K562 (cell line): ENCODE results near the gene LYSMD1. TPM values are rescaled to one million over a fixed set of nuclear protein-coding genes. Genes with fewer than 3 reads are reported as not detected.

Experiments used
- ATAC-seq: fragments of 200-7000 bp; cut with Tn5 transposase; 3 replicates; pipeline ENCODE4 v1.9.1; 2020; ENCODE audit warnings: moderate library complexity
- Bru-seq: library from RNA; stranded (reverse); fragments of 400-500 nt; gene quantifications from one replicate; lab custom pipeline; 2021; lab: Mats Ljungman, UMichigan
- BruChase-seq, 2 experiments: library from RNA; stranded (reverse); fragments of 400-500 nt; gene quantifications; one replicate each; lab custom pipeline; 2021; lab: Mats Ljungman, UMichigan
- BruUV-seq: library from RNA; stranded (reverse); fragments of 400-500 nt; replicated peaks from 2 replicates; lab custom pipeline; 2021; lab: Mats Ljungman, UMichigan
- CTCF ChIA-PET: fragments of 300-600 bp; formaldehyde crosslinking; extraction: SDS; loops from one replicate; lab custom pipeline; 2021; ENCODE audit warnings: low intra/inter-chr PET ratio; lab: Yijun Ruan, JAX
- POLR2A ChIA-PET: fragments of 300-600, 350-650 bp; sonication (Branson Sonifier 250); formaldehyde crosslinking; extraction: SDS; loops from one replicate; lab custom pipeline; 2021; ENCODE audit warnings: antibody characterized with exemption, inconsistent platforms; lab: Yijun Ruan, JAX
- DNase-seq, 4 experiments: peaks; one replicate each; pipeline versions ENCODE4 v3.0.0 to v3.0.0-alpha.2; 2011 to 2018; ENCODE audit warnings: low spot score in 3 of 4, mixed read lengths in 3 of 4; ENCODE audit errors: extremely low read depth in 1 of 4
- FAIRE-seq: peaks from 2 replicates; lab custom pipeline; 2011; peaks lifted over from hg19 to GRCh38; lab: Jason Lieb, UNC
- H2AFZ ChIP-seq: 2 replicates; pipeline ENCODE4 v1.6.0; 2011; ENCODE audit warnings: low read depth, low read length, control low read depth, inconsistent platforms
- H3K27ac ChIP-seq: fragments of 200-600 bp; 3 replicates; pipeline ENCODE4 v1.8.0; 2011; ENCODE audit warnings: low read depth, mild to moderate bottlenecking, control low read depth, inconsistent platforms, low read length, moderate library complexity, mixed read lengths; ENCODE audit errors: extremely low read depth
- H3K27me3 ChIP-seq, 2 experiments: fragments of 300-600 bp in 1 of 2; 2 replicates in 1 of 2; 3 replicates in 1 of 2; pipeline versions ENCODE4 v1.6.0 to v1.8.0; 2011; ENCODE audit warnings: inconsistent platforms in 2 of 2, low read length in 2 of 2, mild to moderate bottlenecking in 1 of 2, mixed read lengths in 1 of 2, moderate library complexity in 1 of 2; ENCODE audit not compliant: control insufficient read depth in 2 of 2, insufficient read depth in 2 of 2
- H3K36me3 ChIP-seq: fragments of 300-600 bp; 3 replicates; pipeline ENCODE4 v1.8.0; 2011; ENCODE audit warnings: mild to moderate bottlenecking, low read length, inconsistent platforms; ENCODE audit not compliant: control insufficient read depth, insufficient read depth
- H3K4me1 ChIP-seq, 2 experiments: fragments of 200-600 bp in 1 of 2; replicated peaks in 1 of 2; 2 replicates in 1 of 2; 3 replicates in 1 of 2; pipeline versions ENCODE4 v1.5.1 to v1.8.0; 2011; ENCODE audit warnings: inconsistent platforms in 2 of 2, low read length in 2 of 2, mild to moderate bottlenecking in 1 of 2, mixed read lengths in 1 of 2, moderate library complexity in 1 of 2; ENCODE audit not compliant: control insufficient read depth in 2 of 2, insufficient read depth in 2 of 2
- H3K4me2 ChIP-seq: 2 replicates; pipeline ENCODE4 v1.6.1; 2011; ENCODE audit warnings: low read length, control low read depth, inconsistent platforms, mixed read lengths; ENCODE audit not compliant: insufficient read depth
- H3K4me3 ChIP-seq: fragments of 200-600 bp; sonication (generic), shearing (Covaris generic); 2 replicates; pipeline ENCODE4 v1.5.1; 2016; ENCODE audit warnings: control low read depth, inconsistent platforms
- H3K79me2 ChIP-seq: fragments of 200-600 bp; 3 replicates; pipeline ENCODE4 v1.8.0; 2011; ENCODE audit warnings: low read length, inconsistent platforms; ENCODE audit not compliant: control insufficient read depth, insufficient read depth
- H3K9ac ChIP-seq, 2 experiments: 2 replicates each; pipeline versions ENCODE4 v1.6.0 to v1.6.1; 2011; ENCODE audit warnings: low read depth in 2 of 2, low read length in 2 of 2, control low read depth in 1 of 2, inconsistent platforms in 1 of 2, mild to moderate bottlenecking in 1 of 2, mixed read lengths in 1 of 2; ENCODE audit not compliant: insufficient read depth in 1 of 2
- H3K9me1 ChIP-seq: one replicate; pipeline ENCODE4 v1.6.0; 2011; ENCODE audit warnings: inconsistent platforms, mild to moderate bottlenecking, low read length, moderate library complexity; ENCODE audit not compliant: control insufficient read depth, insufficient read depth
- H3K9me3 ChIP-seq: replicated peaks from 2 replicates; pipeline ENCODE4 v1.5.1; 2011; ENCODE audit warnings: low read depth, low read length, inconsistent platforms; ENCODE audit not compliant: control insufficient read depth, insufficient read depth
- H4K20me1 ChIP-seq: replicated peaks from 2 replicates; pipeline ENCODE4 v1.6.1; 2011; ENCODE audit warnings: low read length, inconsistent platforms, mixed read lengths; ENCODE audit not compliant: control insufficient read depth, insufficient read depth
- BCLAF1 ChIP-seq, 2 experiments: fragments of 450-650 bp in 1 of 2; IDR thresholded peaks; 2 replicates each; pipeline ENCODE4 v1.6.1; 2011 to 2017; ENCODE audit warnings: low read depth in 2 of 2, antibody characterized with exemption in 1 of 2, borderline replicate concordance in 1 of 2, low read length in 1 of 2, mild to moderate bottlenecking in 1 of 2, mixed read lengths in 1 of 2; ENCODE audit not compliant: control insufficient read depth in 1 of 2
- MCM3 ChIP-seq: fragments of 450-650 bp; IDR thresholded peaks from 2 replicates; pipeline ENCODE4 v1.6.1; 2016
- RNF2 ChIP-seq: sonication (generic); IDR thresholded peaks from 2 replicates; pipeline ENCODE4 v1.6.1; 2016
- TFE3 ChIP-seq: fragments of 450-650 bp; formaldehyde crosslinking; IDR thresholded peaks from 2 replicates; pipeline ENCODE4 v1.4.0; 2020; ENCODE audit warnings: mild to moderate bottlenecking, mixed read lengths
- ZMIZ1 ChIP-seq, 2 experiments: fragments of 150-350 bp in 1 of 2; IDR thresholded peaks; 2 replicates each; pipeline ENCODE4 v1.6.1; 2012 to 2016; ENCODE audit warnings: low read depth in 2 of 2, low read length in 2 of 2, mild to moderate bottlenecking in 1 of 2, moderate library complexity in 1 of 2
- WGBS: fragments of 100-300 bp; shearing (Covaris generic); methylation state at CpG from one replicate; pipeline ENCODE4 v1.1.6; 2016; ENCODE audit warnings: low coverage, mixed read lengths; ENCODE audit not compliant: insufficient coverage; ENCODE audit errors: missing lambda C conversion rate; 5-methylcytosine and 5-hydroxymethylcytosine counted together
- in situ Hi-C: fragments of 300-500 bp; cut with MboI; formaldehyde crosslinking; loops from 4 replicates; pipeline ENCODE4 v1.15.0; 2018; ENCODE audit warnings: inconsistent platforms, mixed read lengths
- intact Hi-C: fragments of 100-400 bp; cut with micrococcal nuclease; formaldehyde crosslinking; loops from 2 replicates; pipeline ENCODE4 v1.14.2; 2022
- long read RNA-seq, 3 experiments: library from polyadenylated mRNA in 2 of 3; library from RNA in 1 of 3; unstranded in 2 of 3; stranded (forward) in 1 of 3; transcript quantifications; one replicate each; pipeline ENCODE4 v2.0.0, GENCODE V29; 2019 to 2022
- polyA minus RNA-seq, 3 experiments: library from RNA; depleted of rRNA, polyadenylated mRNA; stranded (reverse); fragments of >200 nt; gene quantifications; 2 replicates each; pipeline ENCODE4 v1.2.3, GENCODE V29; 2011
- polyA plus RNA-seq, 8 experiments: library from polyadenylated mRNA; depleted of rRNA in 4 of 8; stranded (reverse) in 5 of 8; unstranded in 3 of 8; fragments of >200 nt; fragmentation: Nextera tagmentation in 2 of 8; fragmentation: Illumina TruSeq in 1 of 8; extraction: Ambion mirVana in 2 of 8; extraction: Trizol in 1 of 8; gene quantifications; 2 replicates each; pipeline versions ENCODE4 v1.2.1 to v1.2.3, GENCODE V29; 2011 to 2014; ENCODE audit warnings: inconsistent platforms in 1 of 8, missing spikeins in 1 of 8
- total RNA-seq, 7 experiments: library from RNA; depleted of rRNA in 6 of 7; stranded (reverse); fragments of >200 nt in 6 of 7; fragmentation: Illumina TruSeq in 2 of 7; extraction: Trizol in 2 of 7; gene quantifications; 2 replicates each; pipeline versions ENCODE4 v1.2.1 to v1.2.3, GENCODE V29; 2011 to 2021; ENCODE audit warnings: low replicate concordance in 1 of 7

LYSMD1 gene
- 14.0 and 14.3 TPM in 2 replicates for total RNA-seq (2011; cell fraction: chromatin; rRNA removed; ENCODE audit: low replicate concordance)
- total RNA-seq (2011; cell fraction: nucleolus; rRNA removed): 7.2 and 7.9 TPM in 2 replicates
- total RNA-seq (2011; cell fraction: nucleoplasm; rRNA removed): 9.8 and 12.3 TPM in 2 replicates
- 6.2 and 7.4 TPM in 2 replicates for total RNA-seq (2014; rRNA removed)
- total RNA-seq (2014; rRNA removed; fragmentation: Illumina TruSeq; extraction: Trizol): 6.3 and 8.0 TPM in 2 replicates
- 6.1 and 6.6 TPM in 2 replicates for total RNA-seq (2015; rRNA removed; fragmentation: Illumina TruSeq; extraction: Trizol)
- total RNA-seq (2021): 5.9 and 6.0 TPM in 2 replicates
- 6.0 and 6.2 TPM in 2 replicates for polyA plus RNA-seq (2011; rRNA removed)
- 3.2 and 4.6 TPM in 2 replicates for polyA plus RNA-seq (2011; cell fraction: cytosol; rRNA removed)
- polyA plus RNA-seq (2011; cell fraction: nucleus; rRNA removed): 6.8 and 7.9 TPM in 2 replicates
- 4.3 and 7.6 TPM in 2 replicates for polyA plus RNA-seq (2012)
- 6.5 and 9.4 TPM in 2 replicates for polyA plus RNA-seq (2014; fragmentation: Illumina TruSeq; extraction: Trizol)
- polyA plus RNA-seq (2014; fragmentation: Nextera tagmentation; extraction: Ambion mirVana): 1 to 10 TPM; 2.2 to 3.3 TPM
- 4.7 and 6.2 TPM in 2 replicates for polyA plus RNA-seq (2014; rRNA removed)
- polyA minus RNA-seq (2011; rRNA and poly(A)+ RNA removed): 9.3 and 11.3 TPM in 2 replicates
- 2.9 and 4.7 TPM in 2 replicates for polyA minus RNA-seq (2011; cell fraction: cytosol; rRNA and poly(A)+ RNA removed)
- polyA minus RNA-seq (2011; cell fraction: nucleus; rRNA and poly(A)+ RNA removed): 2.2 and 4.2 TPM in 2 replicates
- percentile 62 among the genes with signal in this experiment for Bru-seq, nascent RNA
- percentile 67 among the genes with signal in this experiment for BruChase-seq, experiment 1, labeled RNA remaining after a 2-hour chase
- percentile 71 among the genes with signal in this experiment for BruChase-seq, experiment 2, labeled RNA remaining after a 6-hour chase
- long read RNA-seq, experiment 1, partial matches to known transcripts: 0 of 4 reads
- long read RNA-seq, experiment 1, other reads (novel, unspliced or antisense): 2 of 4 reads
- long read RNA-seq, experiment 2, partial matches to known transcripts: 0 of 4 reads
- long read RNA-seq, experiment 2, other reads (novel, unspliced or antisense): 4 of 4 reads
- long read RNA-seq, experiment 3, partial matches to known transcripts: 0 of 3 reads
- long read RNA-seq, experiment 3, other reads (novel, unspliced or antisense): 3 of 3 reads

- Histone ChIP-seq H3K4me3 (peak within 1 kb of the TSS; percentile 64), H3K9me1 (no peaks in the 10 kb centered on the region), H3K9me3 (no peaks in the 10 kb centered on the region), H3K4me1 (peaks cover 10 to 16% of the 10 kb centered on the region in 2 experiments; a peak in 4 of 5 replicates), H4K20me1 (no peaks in the 10 kb centered on the region), H3K9ac (peak within 1 kb of the TSS; percentile 87 to 92), H3K79me2 (peaks cover 31% of the 10 kb centered on the region), H3K27me3 (no peaks in the 10 kb centered on the region), H2AFZ (peak within 1 kb of the TSS; percentile 98), H3K4me2 (peak within 1 kb of the TSS; percentile 96), H3K36me3 (peaks cover 34% of the 10 kb centered on the region; the same call in 2 of the 3 replicates), H3K27ac (peak within 1 kb of the TSS; percentile 74)
- peak; percentile 99 for FAIRE-seq
- ChIA-PET POLR2A (interaction anchor here (0.6 to 1.7 kb wide), 10 partner anchors 10 to 562 kb away, joined by 3 to 5 read pairs (median 4); partner anchors contain the start of genes MLLT11, TMOD4 and VPS72), CTCF (interaction anchor here (0.7 to 1.3 kb wide), 2 partner anchors 67 to 90 kb away, joined by 3 to 5 read pairs; no protein-coding TSS in a partner anchor)
- intact Hi-C loops (no loop called here), in situ Hi-C loops (no loop called here)
- TSS peak; percentile 91 for BruUV-seq
- peak; percentile 88 to 99 (median 92) for DNase-seq
- ATAC-seq: peak; percentile 98
- under 1% methylated on average over 38 of the region's 38 CpGs for WGBS
- no peak for TF ChIP-seq TFE3 (CRISPR knock-in tag)
- peak in 1 of 2 experiments; percentile 93; a peak in 2 of 4 replicates for TF ChIP-seq BCLAF1 (IDR thresholded peaks at IDR 0.05; ENCODE audit: borderline replicate concordance in 1 of 2, control insufficient read depth in 1 of 2, low read depth in 2 of 2, low read length in 1 of 2)
- TF ChIP-seq ZMIZ1 (IDR thresholded peaks at IDR 0.05; ENCODE audit: low read depth in 2 of 2, low read length in 2 of 2): no peak
- peak; percentile 75; the same call in 1 of the 2 replicates for TF ChIP-seq RNF2
- TF ChIP-seq MCM3: no peak
These were observed at the start of gene LYSMD1, which contains the start of gene SCNM1 for GRCh38 chr1:151165738-151166504. LYSMD1 (minus strand) TSS chr1:151165902; CDS start chr1:151165258, 644 bp downstream. SCNM1 (plus strand) TSS chr1:151166144; CDS start chr1:151166153, 9 bp downstream.
